Umbilical cord (tissue), 2 donors: ENCODE measurements around the gene MCM10. TPM values are rescaled to one million over a fixed set of nuclear protein-coding genes. Genes with fewer than 3 reads are reported as not detected.

Experiments
- DNase-seq: peaks from one replicate; pipeline ENCODE4 v3.0.0-alpha.2; 2015; ENCODE audit warnings: low spot score
- total RNA-seq: library from RNA; depleted of rRNA; stranded (reverse); fragments of >200 nt; gene quantifications from one replicate; pipeline ENCODE4 v1.2.3, GENCODE V29; 2014; ENCODE audit warnings: low replicate concordance; ENCODE audit not compliant: insufficient read depth

The MCM10 gene
- total RNA-seq, 1 donor from 2014 or later, result 1.2 TPM

DNA sequence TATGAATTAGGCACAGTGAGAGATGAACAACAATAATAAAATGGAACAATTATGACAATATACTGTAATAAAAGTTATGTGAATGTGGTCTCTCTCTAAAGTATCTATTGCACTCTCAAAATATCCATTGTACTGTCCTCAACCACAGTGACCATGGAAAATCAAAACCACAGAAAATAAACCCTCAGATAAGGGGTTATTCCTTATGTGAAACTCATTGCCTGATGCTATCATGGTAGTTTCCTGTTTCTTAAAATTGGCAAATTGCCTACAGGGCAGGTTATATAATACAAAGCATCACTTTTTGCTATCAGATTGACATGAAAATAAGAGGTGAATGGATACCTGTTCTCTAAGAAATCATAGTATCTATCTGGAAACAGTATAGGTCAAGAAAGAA lies 3.8 kb downstream of the MCM10 start:
- no peak for DNase-seq

- DNase-seq, result no peak
These were observed 6.2 kb downstream of the MCM10 start for GRCh38 chr10:13167568-13167967.

DNA sequence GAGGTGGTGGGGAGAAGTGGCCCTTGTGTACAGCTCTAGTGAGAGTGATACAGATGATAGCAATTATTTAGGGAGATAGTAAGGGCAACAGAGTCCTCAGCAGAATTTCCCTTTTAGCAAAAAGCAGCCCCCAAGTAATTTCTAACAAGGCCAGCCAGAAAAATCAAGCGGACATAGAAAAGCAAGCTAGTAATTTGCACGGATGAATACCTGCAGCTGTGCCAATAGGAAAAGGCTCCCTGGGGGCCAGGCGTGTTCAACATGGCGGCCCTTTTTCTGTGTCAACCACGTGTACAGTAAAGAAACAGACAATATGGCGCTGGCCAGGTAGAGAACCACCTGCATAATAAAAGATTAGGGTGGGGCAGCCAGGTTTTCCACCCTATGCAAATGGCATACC lies 7.4 kb downstream of the MCM10 start:
- DNase-seq, result no peak

GRCh38 chr10:13173616-13174015 lies 12.3 kb downstream of the MCM10 start:
- DNase-seq, result no peak

GRCh38 chr10:13180788-13181187 lies 19.4 kb downstream of the MCM10 start:
- no peak for DNase-seq

- DNase-seq, result no peak
These were observed 21.1 kb downstream of the MCM10 start for GRCh38 chr10:13182424-13182823.

GRCh38 chr10:13183625-13184024 lies 22.3 kb downstream of the MCM10 start:
- no peak for DNase-seq

GRCh38 chr10:13184276-13184675 lies 22.9 kb downstream of the MCM10 start:
- DNase-seq, result no peak

GRCh38 chr10:13184730-13185514 lies 23.6 kb downstream of the MCM10 start:
- DNase-seq, result no peak

- no peak for DNase-seq
These were observed 25.8 kb downstream of the MCM10 start for GRCh38 chr10:13187135-13187534.

DNA sequence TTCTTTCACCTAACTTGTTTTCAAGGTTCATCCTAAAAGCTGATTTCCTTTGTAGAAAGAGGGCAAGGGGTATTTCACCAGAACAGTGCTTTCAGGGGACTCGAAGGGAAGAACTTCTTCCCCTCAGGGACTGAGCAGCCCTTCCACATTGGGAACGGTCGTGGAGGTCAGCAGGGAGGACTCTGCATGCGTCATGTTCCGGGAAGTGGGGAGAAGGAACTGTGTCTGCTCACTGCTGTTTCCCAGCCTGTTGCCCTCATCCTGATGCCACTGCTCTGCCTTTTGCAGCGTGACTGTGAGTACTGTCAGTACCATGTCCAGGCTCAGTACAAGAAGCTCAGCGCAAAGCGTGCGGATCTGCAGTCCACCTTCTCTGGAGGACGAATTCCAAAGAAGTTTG lies 27.2 kb downstream of the MCM10 start:
- DNase-seq, result no peak

DNA sequence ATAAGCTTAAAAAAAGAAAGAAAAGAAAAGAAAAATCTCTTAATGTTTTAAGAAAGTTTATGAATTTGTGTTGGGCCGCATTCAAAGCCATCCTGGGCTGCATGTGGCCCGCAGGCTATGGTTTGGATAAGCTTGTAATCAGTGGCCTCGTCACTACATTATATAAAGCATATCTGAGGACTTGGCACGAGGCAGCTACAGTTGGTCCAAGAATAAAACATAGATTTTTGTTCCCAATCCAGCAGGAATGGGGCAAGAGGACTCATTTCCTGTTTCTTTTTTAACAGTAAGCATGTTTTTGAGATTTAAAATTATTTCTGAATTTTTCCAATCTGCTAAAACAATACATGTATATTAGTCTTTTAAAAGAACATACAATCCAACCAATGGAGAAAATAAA lies 28.6 kb downstream of the MCM10 start:
- peak; percentile 25 for DNase-seq

DNA sequence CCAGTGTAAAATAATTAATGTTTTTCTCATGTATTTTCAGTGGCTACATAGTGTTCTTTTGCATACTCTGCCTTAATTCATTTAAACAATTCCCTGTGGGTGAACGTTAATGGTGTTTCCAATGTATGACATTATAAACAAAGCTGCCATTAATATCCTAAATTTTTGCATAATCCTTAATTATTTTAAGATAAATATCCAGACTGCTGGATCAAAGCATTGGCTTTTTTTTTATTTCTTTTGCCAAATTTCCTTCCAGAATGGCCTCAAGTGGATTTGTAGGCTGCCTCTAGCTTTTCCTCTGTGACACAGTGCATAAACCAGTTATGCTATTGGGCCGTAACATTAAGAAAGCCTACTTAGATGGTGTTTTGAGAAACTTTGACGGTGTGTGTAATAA lies 29.5 kb downstream of the MCM10 start:
- no peak for DNase-seq

DNA sequence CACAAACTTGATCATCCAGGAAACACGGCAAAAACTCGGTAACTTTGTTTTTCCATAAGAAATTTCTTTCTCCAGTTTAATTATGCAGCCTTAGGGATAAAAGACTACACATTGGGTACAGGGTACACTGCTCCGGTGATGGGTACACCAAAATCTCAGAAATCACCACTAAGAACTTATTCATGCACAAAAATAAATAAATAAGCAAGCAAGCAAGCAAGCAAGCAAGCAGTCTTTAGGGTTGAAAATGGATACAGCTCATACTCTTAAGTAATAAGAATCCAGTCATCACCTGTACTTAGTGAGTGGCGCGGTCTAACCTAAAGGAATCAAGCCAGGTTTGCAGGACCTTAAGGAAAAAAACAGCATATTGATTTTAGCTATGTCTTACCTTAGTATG lies 30.0 kb downstream of the MCM10 start:
- DNase-seq, result no peak

DNA sequence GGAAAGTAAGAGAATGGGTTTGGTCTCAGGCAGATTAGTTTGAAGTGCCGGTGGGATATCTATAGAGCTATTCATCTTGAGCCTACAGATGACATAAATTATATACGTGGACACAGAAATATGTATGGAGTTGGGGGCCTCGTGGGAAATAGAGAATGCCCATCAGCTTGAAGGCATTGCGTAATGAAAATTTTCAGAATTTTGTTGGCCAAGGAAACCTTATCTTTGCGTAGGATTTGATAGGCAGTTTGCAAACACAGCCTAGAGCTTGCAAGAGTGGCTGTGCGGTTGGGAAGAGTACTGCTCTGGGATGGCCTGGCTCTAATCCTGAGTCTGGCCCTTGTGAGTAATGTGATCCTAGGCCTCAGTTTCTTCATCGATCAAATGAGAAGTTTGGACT lies 32.3 kb downstream of the MCM10 start:
- DNase-seq, result no peak

DNA sequence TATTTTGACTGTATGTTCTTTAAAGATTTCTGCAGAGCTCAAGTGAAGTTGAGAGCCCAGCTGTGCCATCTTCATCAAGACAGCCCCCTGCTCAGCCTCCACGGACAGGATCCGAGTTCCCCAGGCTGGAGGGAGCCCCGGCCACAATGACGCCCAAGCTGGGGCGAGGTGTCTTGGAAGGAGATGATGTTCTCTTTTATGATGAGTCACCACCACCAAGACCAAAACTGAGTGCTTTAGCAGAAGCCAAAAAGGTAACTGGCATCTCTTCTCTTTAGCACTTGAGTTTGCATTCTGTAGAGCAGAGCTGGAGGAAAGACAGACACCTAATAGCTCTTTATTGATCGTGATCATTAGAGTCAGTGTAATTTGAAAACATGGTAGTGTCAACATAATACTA lies 33.7 kb downstream of the MCM10 start:
- DNase-seq, result no peak

DNA sequence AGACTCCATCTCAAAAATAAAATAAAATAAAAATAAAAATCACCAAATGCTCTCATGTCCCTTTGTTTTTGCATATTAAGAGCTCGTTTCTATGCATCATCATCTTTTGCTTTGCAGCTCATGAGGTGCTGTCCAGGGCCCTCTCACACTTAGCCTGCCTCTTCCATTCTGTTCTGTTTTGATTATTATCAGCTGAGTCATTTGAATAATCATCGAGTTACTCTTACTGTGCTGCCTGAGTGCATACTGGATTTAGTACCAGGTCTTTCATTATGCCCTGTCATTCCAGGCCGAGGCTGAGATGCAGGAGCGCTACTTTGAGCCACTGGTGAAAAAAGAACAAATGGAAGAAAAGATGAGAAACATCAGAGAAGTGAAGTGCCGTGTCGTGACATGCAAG lies 39.8 kb downstream of the MCM10 start:
- no peak for DNase-seq

DNA sequence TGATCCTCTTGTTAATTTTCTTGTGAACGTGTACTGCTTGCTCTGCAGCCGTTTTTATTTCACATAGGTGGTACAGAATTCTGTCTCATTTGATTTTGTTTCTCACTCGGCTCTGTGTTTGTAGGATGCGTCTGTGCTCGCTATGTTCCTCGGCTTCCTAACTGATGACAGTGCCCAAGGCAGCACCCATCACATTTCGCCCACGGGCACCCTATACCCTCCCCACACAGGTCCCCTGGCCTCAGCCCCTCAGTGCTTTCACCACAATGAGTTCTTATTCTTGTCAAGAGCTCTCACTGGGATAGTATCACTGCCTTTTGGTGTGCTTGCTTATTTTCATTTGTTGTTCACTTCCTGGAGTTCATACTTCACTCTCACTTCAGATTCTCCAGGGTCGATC lies 44.7 kb downstream of the MCM10 start:
- DNase-seq, result no peak

GRCh38 chr10:13206546-13207443 lies 45.4 kb downstream of the MCM10 start:
- DNase-seq, result peak; percentile 20

GRCh38 chr10:13213163-13213562 lies 51.8 kb downstream of the MCM10 start:
- no peak for DNase-seq

- no peak for DNase-seq
These were observed 57.5 kb downstream of the MCM10 start for GRCh38 chr10:13218878-13219277.

GRCh38 chr10:13219685-13220670 lies 58.6 kb downstream of the MCM10 start:
- DNase-seq, result no peak
